Cardiac fibroblast (primary cell): Measurements from ENCODE around the gene MEIOSIN.

Source experiments
- DNase-seq, 2 donors: peaks; one replicate each; pipeline versions ENCODE4 v3.0.0 to v3.0.0-alpha.2; 2010; ENCODE audit warnings: low read depth in 2 of 2
- H3K4me3 ChIP-seq, 2 donors: replicated peaks in 1 of 2; 1 replicate in 1 of 2; 2 replicates in 1 of 2; pipeline ENCODE4 v1.5.1; 2011; ENCODE audit warnings: low read depth in 2 of 2, low read length in 2 of 2, mild to moderate bottlenecking in 2 of 2, moderate library complexity in 1 of 2
- TF ChIP-seq, protein P1 (sequence below): IDR thresholded peaks from one replicate; pipeline ENCODE4 v1.5.1; 2011; ENCODE audit warnings: low read depth, mild to moderate bottlenecking, low read length, inconsistent platforms

MEIOSIN gene

DNA sequence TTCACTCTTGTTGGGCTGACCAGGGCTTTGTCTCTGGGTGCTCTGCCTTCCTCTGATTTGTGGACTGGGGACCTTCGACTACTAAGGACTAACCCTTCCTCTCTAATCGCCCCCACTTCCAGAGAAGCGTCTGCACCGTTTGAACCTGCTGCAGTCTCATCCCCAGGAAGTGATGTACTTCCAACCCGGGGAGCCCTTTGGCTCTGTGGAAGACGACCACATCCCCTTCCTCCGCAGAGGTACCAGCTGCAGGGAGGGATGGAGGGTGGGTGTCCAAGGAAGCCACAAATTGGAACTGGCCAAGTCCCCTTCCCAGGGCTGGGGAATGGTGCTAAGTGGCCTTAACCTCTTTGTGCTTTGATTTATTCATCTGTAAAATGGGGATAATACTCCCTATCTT is 31.6 kb upstream of the MEIOSIN start:
- TF ChIP-seq, protein P1, sequence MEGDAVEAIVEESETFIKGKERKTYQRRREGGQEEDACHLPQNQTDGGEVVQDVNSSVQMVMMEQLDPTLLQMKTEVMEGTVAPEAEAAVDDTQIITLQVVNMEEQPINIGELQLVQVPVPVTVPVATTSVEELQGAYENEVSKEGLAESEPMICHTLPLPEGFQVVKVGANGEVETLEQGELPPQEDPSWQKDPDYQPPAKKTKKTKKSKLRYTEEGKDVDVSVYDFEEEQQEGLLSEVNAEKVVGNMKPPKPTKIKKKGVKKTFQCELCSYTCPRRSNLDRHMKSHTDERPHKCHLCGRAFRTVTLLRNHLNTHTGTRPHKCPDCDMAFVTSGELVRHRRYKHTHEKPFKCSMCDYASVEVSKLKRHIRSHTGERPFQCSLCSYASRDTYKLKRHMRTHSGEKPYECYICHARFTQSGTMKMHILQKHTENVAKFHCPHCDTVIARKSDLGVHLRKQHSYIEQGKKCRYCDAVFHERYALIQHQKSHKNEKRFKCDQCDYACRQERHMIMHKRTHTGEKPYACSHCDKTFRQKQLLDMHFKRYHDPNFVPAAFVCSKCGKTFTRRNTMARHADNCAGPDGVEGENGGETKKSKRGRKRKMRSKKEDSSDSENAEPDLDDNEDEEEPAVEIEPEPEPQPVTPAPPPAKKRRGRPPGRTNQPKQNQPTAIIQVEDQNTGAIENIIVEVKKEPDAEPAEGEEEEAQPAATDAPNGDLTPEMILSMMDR = no peak
- no peak for DNase-seq
- H3K4me3 ChIP-seq = no peak overlapping the region

DNA sequence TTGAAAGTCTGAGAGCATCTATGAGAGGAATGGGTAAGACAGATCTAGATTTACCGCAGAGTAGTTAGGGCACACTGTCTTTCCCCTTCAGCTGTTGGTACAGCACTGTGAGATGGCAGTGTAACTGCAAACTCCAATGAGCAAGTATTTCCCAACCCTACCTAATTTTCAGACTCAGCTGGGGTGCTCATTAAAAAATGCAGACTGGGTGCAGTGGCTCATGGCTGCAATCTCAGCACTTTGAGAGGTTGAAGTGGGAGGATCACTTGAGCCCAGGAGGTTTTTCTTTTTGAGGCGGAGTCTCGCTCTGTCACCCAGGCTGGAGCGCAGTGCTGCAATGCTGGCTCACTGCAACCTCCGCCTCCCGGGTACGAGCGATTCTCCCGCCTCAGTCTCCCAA is 28.1 kb upstream of the MEIOSIN start:
- DNase-seq = no peak
- TF ChIP-seq, protein P1 = no peak
- no peak overlapping the region for H3K4me3 ChIP-seq

DNA sequence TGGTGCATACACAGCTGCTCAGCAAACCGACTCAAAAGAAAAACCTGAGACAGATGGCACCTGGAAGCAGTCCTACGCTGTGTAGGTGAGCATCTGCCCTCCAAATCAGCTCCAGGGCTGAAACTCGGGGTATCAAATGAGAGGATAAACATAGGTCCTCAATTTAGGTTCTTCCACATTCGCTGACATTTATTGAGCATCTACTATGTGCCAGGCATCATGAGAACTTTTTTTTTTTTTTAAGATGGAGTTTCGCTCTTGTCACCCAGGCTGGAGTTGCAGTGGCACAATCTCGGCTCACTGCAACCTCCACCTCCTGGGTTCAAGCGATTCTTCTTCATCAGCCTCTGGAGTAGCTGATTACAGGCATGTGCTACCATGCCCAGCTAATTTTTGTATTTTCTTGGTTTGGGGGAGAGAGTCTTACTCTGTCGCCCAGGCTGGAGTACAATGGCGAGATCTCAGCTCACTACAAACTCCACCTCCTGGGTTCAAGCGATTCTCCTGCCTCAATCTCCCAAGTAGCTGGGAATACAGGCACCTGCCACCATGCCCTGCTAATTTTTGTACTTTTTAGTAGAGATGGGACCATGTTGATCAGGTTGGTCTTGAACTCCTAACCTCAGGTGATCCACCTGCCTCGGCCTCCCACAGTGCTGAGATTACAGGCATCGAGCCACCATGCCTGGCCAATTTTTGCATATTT is 27.4 kb upstream of the MEIOSIN start:
- TF ChIP-seq, protein P1 = no peak
- DNase-seq = no peak
- H3K4me3 ChIP-seq = no peak overlapping the region

DNA sequence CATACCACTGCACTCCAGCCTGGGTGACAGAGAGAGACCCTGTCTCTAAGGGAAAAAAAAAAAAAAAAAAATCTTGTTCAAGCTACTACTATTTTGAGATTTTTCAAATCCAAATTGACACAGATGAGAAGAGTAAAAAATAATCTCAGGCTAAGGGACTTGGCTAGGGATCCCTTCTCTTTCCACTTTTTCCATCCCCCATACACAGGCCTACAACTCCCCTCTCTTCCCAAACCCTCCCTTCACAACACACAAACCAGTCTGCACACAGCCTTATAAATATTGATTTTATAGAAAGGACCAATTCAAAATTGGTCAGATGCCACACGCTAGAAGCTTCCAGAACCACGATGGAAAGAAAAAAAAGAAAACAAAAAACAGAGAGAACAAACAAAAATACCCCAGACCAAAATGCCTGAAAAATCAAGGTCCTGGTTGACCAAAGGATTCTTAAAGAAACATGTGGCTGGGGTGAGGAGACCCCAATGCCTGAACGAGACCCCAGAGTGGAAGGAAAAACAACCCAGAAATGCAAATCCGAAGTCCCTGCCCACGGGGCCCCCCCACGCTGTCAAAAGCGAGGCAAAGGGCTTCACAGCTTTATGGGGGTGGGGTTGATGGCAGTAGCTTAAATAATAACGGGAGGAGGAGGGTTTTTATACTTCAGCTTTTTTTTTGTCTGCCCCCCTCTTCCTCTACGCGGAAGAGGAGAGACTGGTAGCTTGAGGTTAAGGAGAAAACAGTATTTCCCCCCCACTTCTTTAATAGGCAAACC is 22.7 kb upstream of the MEIOSIN start:
- DNase-seq = no peak
- TF ChIP-seq, protein P1 = no peak
- H3K4me3 ChIP-seq = no peak overlapping the region

DNA sequence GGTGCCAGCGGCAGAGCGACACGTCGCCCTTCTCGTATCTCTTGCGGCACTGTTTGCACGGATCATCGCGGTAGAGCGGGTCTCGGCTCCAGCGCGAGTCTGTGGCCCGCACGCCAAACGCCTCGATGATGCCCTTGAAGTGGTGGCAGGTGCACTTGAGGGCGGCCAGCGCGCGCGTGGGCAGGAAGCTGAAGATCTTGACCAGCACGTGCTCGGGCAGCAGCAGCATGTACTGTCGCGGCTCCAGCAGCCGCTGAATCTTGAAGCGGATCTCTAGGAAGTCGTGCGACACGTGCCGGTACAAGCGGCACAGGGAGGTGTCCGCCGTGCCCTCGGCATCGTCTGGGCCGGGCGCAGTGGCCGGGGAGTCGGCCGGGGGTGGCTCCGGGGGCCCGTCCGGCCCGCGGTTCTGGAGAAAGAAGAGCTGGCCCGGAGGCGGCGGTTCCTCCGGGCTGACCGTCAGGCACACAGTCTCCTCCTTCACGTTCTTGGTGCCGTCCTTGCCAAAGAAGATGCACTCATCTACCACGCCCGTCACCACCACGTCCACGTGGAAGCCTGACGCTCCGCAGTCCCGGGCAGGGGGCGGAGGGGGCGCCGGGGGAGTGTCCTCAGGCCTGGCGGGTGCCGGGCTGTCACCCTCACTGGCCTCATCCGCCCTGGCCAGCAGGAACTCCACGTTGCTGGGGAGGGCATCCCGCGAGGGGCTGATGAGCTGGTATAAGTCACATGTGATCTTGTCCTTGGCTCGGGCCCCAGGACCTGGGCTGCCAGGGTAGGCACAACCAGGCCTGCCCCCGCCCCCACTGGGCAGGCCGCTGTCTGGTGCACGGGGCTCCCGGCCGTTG is 21.2 kb upstream of the MEIOSIN start:
- TF ChIP-seq, protein P1 = no peak
- H3K4me3 ChIP-seq = no peak overlapping the region
- DNase-seq = no peak

DNA sequence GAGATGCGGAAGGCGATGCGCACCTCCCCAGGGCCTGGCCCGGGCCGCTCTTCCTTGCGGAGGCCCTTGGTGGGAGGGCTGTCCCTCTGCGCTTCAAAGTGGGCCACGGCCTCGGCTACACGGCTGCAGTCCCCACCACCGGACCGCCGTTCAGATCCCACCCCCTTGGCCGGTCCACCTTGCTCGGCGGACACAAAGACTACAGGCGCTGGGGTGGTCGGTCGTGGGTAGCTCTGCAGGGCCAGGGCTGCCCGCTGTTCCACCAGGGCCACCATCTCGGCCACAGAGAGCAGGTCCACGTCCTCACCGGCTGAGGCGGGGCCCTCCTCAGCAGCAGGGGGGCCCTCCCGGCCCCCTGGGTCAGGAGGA is 20.6 kb upstream of the MEIOSIN start:
- TF ChIP-seq, protein P1 = no peak
- DNase-seq = no peak
- H3K4me3 ChIP-seq = no peak overlapping the region
